HCT116 (cell line): ENCODE data around the gene UPK3A.

Experiments used
- CTCF ChIP-seq, 3 experiments: fragments of 200-600 bp in 1 of 3; sonication (generic) in 1 of 3; IDR thresholded peaks in 2 of 3; conservative IDR thresholded peaks in 1 of 3; 2 replicates each; pipeline ENCODE4 v1.5.1; 2012 to 2017; ENCODE audit warnings: low read depth in 2 of 3, low read length in 2 of 3, antibody characterized with exemption in 1 of 3, borderline replicate concordance in 1 of 3, control low read depth in 1 of 3, mild to moderate bottlenecking in 1 of 3, mixed read lengths in 1 of 3, mixed run types in 1 of 3, moderate library complexity in 1 of 3; ENCODE audit not compliant: insufficient read depth in 1 of 3
- EZH2phosphoT487 ChIP-seq: fragments of 200-600 bp; IDR thresholded peaks from 2 replicates; pipeline ENCODE4 v1.6.1; 2018; ENCODE audit warnings: antibody characterized with exemption, borderline replicate concordance
- POLR2A ChIP-seq: IDR thresholded peaks from 2 replicates; pipeline ENCODE4 v1.7.0; 2011; ENCODE audit warnings: borderline replicate concordance; ENCODE audit not compliant: insufficient read depth, insufficient read length; ENCODE audit errors: extremely low read depth
- POLR2AphosphoS5 ChIP-seq: IDR thresholded peaks from 2 replicates; pipeline ENCODE4 v1.6.1; 2011; ENCODE audit warnings: mild to moderate bottlenecking, low read depth, low read length, moderate library complexity
- RAD21 ChIP-seq: IDR thresholded peaks from 2 replicates; pipeline ENCODE4 v1.6.1; 2012; ENCODE audit warnings: low read depth, mild to moderate bottlenecking
- REST ChIP-seq: IDR thresholded peaks from 2 replicates; pipeline ENCODE4 v1.6.1; 2012; ENCODE audit warnings: low read depth
- ZNF274 ChIP-seq: fragments of 200-500 bp; sonication (Bioruptor generic); IDR thresholded peaks from 2 replicates; pipeline ENCODE4 v1.6.1; 2014; ENCODE audit warnings: mild to moderate bottlenecking, low read depth, low read length, inconsistent platforms

GRCh38 chr22:45319324-45319685, 34.6 kb downstream of the UPK3A start:
- no peak for TF ChIP-seq CTCF (IDR thresholded peaks at IDR 0.05 in 2 of 3, conservative IDR thresholded peaks at IDR 0.05 in 1 of 3; ENCODE audit: borderline replicate concordance in 1 of 3, insufficient read depth in 1 of 3, low read depth in 2 of 3, low read length in 2 of 3)
- TF ChIP-seq EZH2phosphoT487: no peak
- no peak for TF ChIP-seq POLR2A
- no peak for TF ChIP-seq RAD21
- no peak for TF ChIP-seq ZNF274
- TF ChIP-seq REST: no peak
- no peak for TF ChIP-seq POLR2AphosphoS5
